GM18498 (cell line): ENCODE measurements around the gene EPHB2.

ENCODE experiments used
- ATAC-seq: cut with Tn5 transposase; IDR thresholded peaks from one replicate; pipeline ENCODE4 v1.9.1; 2021; ENCODE audit warnings: mild to moderate bottlenecking, moderate library complexity; ENCODE audit not compliant: unreplicated experiment

The EPHB2 gene

DNA sequence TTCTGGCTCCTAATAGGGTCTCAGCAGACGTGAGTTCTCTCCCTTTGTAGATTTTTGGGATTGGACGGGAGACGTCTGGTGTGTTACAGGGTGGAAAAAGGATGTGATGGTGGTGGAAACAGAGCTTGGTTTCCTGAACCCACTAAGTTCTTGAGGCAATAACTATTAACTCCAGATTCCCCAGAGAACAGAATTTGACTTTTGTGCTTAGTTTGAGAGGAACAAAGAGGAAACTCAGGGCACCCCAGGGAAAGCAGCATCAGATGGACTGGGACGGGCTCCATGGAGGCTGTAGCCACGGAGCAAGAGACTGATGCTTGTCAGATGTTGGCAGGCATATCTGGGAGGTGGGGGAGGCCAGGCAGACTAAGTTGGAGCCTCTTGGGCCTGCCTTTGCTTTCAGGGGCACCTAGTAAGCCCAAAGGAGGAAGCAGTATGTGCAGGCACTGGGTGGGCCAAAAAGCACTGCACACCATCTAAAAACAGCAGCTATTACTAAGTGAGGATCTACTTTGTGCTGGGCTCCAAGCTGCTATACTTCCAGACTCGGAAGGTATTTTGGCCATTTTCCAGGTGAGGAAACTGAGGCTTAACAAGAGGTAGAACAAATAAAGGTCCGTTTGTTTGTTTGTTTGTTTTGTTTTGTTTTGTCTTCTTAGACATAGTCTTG is 66.9 kb downstream of the EPHB2 start:
- no peak for ATAC-seq

- ATAC-seq = no peak
Measured at GRCh38 chr1:22778408-22778807, 67.8 kb downstream of the EPHB2 start.

- no peak for ATAC-seq
Measured at GRCh38 chr1:22778862-22779520, 68.4 kb downstream of the EPHB2 start.

DNA sequence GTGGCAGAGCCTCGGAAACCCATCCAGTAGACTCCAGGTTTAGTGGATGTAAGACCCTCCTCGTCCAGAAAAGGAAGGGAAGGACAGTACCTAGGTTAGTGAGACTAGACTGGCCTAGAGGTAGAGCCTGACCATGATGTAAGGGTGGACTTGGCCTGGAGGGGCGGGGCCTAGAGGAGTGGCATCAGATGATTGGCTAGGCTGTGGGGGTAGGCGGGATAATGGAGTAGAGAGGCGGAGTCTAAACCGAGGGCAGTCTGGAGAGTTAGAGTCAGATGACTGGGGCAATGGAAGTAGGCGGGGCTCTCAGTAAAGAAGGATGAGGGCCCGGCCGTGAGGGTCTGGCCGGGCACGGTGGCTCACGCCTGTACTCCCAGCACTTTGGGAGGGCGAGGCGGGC is 70.1 kb downstream of the EPHB2 start:
- ATAC-seq = no peak

DNA sequence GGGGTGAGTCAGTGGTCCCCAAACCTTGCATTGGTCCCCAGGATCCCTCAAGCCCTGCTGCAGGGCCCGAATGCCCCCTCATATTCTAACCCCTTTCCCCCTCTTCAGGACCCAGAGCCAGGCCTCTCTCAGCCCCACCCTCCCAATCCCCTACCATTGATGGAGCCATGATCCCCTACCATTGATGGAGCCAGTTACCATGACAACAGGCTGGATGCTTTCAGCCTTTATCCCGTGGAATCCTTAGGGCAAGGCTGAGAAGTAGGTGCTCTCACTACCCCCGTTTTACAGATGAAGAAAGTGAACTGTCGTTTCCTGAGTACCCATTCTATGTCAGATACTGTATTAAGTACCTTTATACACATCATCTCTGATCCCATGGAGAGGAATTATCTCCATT is 70.8 kb downstream of the EPHB2 start:
- no peak for ATAC-seq

GRCh38 chr1:22782406-22782805 is 71.8 kb downstream of the EPHB2 start:
- ATAC-seq = no peak

DNA sequence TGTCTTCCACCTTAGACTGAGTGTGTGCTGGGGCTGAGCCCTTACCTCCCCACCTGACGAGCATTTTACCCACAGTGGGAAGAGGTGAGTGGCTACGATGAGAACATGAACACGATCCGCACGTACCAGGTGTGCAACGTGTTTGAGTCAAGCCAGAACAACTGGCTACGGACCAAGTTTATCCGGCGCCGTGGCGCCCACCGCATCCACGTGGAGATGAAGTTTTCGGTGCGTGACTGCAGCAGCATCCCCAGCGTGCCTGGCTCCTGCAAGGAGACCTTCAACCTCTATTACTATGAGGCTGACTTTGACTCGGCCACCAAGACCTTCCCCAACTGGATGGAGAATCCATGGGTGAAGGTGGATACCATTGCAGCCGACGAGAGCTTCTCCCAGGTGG is 73.7 kb downstream of the EPHB2 start:
- ATAC-seq = no peak

DNA sequence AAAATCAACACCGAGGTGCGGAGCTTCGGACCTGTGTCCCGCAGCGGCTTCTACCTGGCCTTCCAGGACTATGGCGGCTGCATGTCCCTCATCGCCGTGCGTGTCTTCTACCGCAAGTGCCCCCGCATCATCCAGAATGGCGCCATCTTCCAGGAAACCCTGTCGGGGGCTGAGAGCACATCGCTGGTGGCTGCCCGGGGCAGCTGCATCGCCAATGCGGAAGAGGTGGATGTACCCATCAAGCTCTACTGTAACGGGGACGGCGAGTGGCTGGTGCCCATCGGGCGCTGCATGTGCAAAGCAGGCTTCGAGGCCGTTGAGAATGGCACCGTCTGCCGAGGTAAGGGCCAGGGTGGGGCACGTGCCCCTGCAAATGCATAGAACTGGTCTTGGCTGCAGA is 74.1 kb downstream of the EPHB2 start:
- no peak for ATAC-seq

DNA sequence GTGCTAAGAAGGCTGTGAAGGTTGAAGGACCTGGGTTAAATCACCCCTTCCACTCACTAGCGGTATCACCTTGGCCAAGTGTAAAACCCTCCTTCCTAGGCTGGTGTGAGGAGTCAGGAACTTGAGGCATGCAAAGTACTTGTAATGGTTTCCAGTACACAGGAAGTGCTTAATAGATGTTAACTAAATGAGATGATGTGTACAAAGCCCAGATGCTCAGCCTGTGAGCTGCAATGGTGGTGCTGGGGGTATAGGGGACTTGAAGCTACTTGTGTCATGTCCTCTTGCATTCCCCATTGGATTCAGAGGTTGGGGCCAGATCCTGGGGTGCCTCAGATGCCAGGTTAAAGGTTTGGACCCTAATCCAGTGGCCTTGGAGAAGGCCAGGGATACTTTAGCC is 75.5 kb downstream of the EPHB2 start:
- ATAC-seq = no peak

- no peak for ATAC-seq
Measured at GRCh38 chr1:22786719-22787489, 76.3 kb downstream of the EPHB2 start.

GRCh38 chr1:22787636-22788035 is 77.0 kb downstream of the EPHB2 start:
- ATAC-seq = no peak

DNA sequence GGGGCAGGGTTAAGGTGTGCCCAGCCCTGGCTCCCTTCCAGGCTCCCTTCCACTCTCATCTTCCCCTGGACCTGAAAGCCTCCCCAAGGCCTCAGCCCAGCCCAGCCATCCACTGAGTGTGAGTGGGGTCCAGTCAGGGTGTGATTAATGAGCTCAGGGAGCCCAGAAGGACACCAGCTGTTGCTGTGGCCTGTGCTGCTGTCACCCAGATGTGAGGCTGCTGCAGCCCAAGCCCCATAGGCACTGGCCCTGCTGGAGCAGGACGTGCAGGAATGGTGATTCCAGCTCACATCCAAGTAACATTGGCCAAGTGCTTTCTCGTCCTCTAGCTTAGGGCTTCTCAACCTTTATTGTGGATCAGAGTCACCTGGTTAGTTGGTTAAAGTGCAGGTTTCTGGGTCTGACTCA is 77.6 kb downstream of the EPHB2 start:
- ATAC-seq = no peak

DNA sequence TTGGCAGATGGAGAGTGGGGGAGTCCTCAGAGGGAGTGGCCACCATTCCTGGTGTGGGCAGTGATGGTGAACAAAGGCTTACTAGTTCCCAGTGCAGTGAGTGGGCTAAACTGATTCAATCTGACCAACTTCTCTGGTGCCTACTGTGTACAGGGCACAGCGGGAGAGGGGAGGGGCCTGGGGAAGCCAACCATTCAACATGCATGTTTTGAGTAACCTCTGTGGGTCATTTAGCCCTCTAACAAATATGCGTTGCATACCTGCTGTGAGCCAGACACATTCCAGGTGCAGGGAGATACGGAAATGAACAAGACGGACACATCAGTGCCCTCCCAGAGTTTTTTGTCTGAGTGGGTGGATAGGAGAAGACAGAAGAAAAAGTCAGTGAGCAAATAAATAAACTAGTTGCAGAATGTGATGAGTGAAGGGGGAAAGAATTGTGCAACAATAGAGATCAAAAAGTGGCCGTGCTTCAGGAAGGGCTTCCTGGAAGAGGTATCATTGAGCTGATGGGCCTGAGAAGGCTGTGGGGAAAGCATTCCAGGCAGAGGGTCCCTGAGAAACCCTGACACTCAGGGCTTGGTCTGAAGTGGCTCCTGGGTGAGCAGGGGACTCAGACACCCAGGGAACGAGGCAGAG is 78.8 kb downstream of the EPHB2 start:
- no peak for ATAC-seq

- no peak for ATAC-seq
Measured at GRCh38 chr1:22790232-22791008, 79.8 kb downstream of the EPHB2 start.

GRCh38 chr1:22791831-22792347 is 81.2 kb downstream of the EPHB2 start:
- ATAC-seq = no peak

DNA sequence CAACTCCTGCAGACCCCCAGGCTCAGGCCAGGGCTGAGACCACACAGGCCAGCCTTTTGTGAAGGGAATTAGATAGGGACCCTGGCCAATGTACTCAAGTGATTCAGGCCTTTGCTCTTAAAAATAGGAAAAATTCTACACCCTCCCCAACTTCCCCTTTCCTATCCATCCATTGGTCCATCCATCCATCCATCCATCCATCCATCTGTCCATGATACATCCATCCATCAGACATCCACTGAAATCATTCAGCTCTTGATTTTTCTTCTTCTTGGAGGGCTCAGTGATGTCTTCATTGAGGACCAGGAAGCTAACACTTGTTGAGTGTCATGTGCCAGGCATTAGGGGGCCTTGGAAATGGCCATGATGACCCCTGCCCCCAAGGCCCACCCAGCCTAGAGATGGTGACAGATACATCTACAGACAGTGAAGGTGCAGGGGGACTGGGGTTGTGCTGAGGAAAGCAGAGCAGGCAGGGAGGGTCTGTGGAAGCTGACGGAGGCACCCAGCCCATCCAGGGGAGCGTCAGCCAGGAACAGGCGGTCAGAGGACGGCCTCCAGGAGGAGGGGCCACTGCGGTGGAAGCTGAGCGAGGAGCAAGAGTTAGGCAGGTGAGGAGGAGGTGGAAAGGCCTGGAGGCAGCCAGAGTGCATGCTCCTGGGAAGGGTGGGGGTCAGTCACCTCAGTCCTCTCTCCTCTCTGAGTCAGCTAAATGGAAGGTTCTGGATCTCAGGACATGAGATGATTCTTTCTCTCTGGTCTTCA is 81.9 kb downstream of the EPHB2 start:
- no peak for ATAC-seq

DNA sequence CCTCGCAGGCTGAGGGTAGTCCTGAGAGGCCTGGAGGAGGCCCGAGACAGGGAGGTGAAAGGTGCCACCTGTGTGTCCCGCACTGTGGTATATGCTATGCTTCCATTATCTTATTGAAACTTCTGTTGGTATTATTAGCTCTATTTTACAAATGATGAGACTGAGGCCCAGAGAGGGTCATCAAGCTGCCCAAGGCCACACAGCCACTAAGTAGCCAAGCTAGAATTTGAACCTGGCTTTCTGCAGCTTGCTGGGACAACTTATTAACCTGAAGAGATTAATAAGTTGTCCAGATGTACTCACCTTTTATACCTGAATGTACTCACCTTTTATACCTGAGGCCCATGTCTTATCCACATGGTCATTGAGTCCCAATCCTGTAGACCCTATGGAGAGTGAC is 83.0 kb downstream of the EPHB2 start:
- ATAC-seq = no peak

- no peak for ATAC-seq
Measured at GRCh38 chr1:22794647-22795365, 84.2 kb downstream of the EPHB2 start.

GRCh38 chr1:22795366-22795714 is 84.7 kb downstream of the EPHB2 start:
- ATAC-seq = no peak
